IPS-NIHi7 (cell line): ENCODE data around the gene SERPINB13.
"Not testable (repeated sequence)": the region's sequence is repeated elsewhere in the genome, so short reads cannot be mapped to it uniquely, and the experiment has no call there.

Experiments used
- DNase-seq: peaks from one replicate; pipeline ENCODE4 v3.0.0; 2012; ENCODE audit warnings: mixed read lengths; ENCODE audit errors: extremely low spot score

Gene SERPINB13

DNA sequence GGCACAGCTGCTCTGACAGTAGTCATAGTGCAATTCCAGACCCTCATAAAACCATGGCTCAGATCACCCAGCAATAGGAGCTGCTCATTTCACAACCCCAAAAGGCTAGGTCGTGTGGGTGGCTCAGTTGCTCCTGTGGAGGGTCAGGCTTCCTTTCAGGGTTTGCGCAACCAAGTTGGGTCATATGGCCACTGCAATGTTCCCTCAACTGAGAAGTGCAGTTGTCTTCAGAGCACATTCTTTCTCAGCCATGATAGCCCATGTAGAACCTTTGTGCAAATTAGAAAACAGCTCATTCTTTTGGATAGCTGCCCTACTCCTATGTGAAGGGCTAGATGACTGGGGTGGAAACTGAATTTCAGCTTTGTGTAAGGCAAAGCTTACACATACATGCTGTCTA, 3.2 kb downstream of the SERPINB13 start:
- no peak for DNase-seq

DNA sequence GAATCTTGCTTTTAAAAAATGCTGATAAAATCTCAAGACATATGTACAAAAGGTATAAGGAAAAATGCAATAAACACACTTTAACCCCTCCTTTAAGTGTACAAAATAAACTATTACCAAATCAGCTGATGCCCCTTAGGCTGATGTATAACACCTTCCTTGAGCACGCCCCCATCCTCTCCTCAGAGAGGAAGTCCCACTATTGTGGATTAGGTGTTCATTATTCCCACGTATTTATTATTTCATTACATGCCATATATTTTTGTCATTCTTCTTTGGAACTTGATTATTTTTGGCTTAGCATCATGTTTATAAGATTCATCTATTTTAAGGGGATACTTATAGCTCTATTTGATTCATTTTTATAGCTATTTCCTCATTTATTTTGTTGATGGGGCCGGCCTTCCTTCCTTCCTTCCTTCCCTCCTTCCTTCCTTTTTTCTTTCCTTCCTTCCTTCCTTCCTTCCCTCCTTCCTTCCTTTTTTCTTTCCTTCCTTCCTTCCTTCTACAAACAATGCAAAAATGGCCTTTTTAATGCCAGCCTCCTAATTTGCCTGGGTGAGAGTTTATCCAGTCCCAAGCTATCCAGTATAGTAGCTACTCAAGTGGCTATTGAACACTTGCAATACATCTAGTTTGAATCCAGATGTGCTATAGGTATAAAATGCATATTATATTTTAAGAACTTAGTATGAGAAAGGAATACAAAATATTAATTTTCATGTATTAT, 4.0 kb downstream of the SERPINB13 start:
- no peak for DNase-seq

GRCh38 chr18:63591725-63592124, 4.6 kb downstream of the SERPINB13 start:
- DNase-seq: no peak

- no peak for DNase-seq
Measured at GRCh38 chr18:63592471-63592870, 5.3 kb downstream of the SERPINB13 start.

GRCh38 chr18:63596964-63597363, 9.8 kb downstream of the SERPINB13 start:
- no peak for DNase-seq

DNA sequence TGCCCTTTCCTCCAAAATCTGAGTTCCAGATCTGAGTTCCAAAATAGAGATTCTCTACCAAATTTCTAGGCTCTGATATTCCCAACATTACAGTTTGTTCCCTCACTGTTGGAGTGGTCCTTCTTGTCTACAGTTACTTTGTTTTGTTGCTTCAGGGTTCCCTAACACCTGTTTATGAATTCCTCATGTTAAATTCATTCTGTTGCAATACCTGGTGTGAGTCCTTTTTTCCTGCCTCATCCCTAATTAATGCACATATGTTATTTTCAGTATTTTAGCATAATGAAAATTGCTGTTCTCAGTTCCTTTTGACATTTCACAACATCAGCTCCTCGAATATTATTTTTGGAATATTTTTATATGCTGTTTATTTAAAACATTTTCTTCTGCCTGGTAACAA, 16.2 kb downstream of the SERPINB13 start:
- no peak for DNase-seq

GRCh38 chr18:63603772-63604171, 16.6 kb downstream of the SERPINB13 start:
- DNase-seq: no peak

DNA sequence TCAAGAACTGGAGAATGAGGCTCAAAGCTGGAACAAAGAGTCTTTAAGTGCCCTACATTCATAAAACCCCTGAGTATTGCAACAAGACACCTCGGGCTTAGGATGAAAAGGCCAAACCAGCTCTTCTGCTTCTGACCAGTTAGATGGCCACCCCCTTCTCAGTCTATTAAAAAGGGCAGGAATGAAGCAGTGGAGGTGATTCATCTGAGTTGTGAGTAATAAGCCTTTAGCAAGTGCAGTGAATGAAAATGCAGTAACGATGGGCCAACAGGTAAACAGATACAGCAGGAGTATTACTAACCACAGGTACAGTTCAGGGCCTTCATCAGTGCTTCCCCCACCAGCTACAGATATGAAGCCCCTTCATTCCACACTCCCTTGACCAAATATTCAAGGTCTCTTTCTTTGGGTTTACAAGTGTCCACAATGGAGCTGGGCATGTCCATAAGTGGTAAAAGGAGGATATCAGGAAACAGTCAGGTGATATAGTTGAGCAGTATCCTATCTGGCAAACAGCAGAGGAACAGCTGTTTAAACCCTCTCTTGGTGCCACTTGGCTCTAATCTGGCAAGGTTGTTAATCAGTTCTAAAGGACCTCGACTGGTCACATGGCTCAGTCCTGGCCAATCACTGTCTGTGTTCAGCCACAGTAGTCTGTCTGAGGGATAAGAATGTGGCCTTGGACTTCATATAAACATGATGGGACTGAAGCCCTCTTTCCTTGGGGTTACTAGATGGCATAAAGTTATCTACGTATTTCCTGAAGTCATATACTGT, 17.8 kb downstream of the SERPINB13 start:
- no peak for DNase-seq

DNA sequence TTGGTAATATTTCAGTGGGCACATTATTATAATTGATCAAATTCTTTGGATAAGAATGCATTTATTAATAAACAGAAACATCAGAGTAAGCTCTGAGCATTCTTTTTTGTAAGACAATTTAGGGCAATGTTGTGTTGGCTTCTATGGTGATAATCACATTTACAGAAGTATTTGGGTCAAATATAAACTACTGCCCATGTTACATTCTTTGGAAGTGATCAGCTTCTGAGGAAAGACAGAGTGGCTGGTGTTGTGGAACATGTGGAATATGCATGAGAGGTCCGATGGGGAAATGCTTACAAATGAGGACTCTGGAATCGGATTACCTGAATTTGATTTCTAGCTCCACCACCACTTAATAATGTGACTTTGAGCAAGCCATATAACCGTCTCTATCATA, 19.4 kb downstream of the SERPINB13 start:
- DNase-seq: no peak

DNA sequence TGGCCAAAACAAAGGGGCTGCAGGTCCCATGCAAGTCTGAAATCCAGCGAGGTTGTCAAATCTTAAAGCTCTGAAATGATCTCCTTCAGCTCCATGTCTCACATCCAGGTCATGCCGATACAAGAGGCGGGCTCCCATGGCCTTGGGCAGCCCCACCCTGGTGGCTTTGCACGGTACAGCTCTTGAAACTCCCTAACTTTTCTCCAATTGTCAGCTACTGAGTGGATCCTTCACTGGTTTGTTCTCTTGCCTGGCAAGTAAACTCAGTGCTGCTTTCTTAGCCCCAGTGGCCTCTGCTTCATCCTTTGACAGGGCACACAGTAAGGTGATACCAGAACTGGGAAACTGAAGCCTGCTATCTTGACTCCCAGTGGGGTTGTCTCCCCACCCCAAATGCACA, 26.3 kb downstream of the SERPINB13 start:
- no peak for DNase-seq

DNA sequence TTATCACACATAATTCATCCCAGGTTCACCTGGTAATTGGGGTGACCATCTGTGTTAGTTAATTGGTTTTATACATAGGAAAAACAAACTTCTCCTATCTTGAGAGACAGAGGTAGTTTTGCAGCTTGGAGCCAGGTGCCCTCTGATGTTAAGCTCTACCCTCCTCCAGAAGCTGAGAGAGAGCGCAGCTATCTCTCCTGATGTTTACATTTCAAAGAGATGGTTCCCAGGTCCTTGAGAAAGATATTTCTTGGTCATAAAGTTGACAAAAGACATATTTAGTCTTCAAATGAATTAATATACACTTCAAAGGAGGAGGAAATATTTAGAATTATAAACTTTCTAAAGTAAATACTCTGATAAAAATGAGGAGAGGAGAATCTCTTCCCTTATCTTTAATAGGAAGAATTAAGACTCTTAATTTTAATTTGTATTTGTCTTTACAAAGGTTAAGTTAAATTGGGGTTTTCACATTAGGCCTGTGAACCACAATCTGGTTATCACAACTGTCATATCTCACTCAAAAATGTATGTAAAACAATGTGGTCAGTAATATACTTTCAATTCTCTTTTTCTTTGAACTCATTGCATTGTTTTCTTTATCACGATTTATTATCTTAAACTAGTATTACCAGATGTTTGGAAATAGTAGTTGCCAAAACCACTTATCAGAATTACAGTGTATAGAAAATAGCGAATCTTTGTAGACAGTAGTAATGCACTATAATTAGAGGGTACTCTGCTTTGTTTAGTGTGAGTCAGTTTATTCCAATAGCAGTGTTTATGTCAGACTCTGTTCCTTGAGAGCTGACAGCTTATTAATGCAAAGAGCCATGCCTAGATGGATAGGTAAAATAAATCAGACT, 30.1 kb downstream of the SERPINB13 start:
- DNase-seq: no peak

DNA sequence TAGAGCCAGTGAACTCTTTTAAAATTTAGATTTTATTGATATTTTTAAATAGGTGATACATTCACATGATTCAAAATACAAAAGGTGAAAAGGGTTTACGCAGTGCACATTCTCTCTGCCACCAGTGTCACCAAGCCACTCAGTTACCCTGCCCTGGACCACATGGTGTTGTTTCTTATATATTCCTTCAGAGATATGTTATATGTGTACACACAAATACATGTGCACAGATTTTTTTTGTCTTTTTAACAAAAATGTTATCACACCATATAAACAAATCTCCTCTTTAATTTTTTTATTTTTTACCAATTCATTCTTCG, 30.7 kb downstream of the SERPINB13 start:
- DNase-seq: no peak

DNA sequence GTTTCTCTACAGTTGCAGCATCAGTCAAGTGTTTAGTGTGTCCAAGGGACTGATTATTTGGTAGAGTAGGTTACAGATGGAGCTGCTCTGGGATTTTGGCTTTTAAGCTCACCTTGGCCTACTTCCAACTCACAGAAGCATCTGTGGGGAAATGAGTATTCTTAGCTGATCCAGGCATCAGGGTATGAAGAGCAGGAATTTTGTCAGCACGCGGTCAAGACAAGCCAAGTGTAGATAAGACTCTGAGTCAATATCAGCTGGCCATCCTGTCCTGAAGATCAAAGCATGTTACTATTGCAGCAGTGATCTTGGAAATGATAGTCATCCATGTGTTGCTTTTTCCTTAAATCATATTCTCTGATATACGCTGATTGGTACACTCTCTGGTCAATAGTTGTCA, 32.5 kb downstream of the SERPINB13 start:
- no peak for DNase-seq

DNA sequence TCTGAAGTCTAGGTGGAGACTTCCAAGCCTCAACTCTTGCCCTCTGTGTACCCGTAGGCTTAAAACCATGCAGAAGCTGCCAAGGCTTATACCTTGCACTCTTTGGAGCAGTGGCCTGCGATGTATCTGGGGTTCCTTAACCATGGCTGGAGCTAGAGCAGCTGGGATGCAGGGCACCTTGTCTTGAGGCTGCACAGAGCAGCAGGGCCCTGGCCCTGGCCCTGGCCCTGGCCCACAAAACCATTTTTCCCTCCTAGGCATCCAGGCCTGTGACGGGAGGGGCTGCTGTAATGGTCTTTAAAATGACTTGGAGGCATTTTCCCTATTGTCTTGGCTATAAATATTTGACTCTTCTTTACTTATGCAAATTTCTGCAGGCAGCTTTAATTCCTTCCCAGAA, 37.7 kb downstream of the SERPINB13 start:
- no peak for DNase-seq

GRCh38 chr18:63626431-63626830, 39.3 kb downstream of the SERPINB13 start:
- DNase-seq: no peak

GRCh38 chr18:63627819-63628218, 40.7 kb downstream of the SERPINB13 start:
- DNase-seq: no peak

DNA sequence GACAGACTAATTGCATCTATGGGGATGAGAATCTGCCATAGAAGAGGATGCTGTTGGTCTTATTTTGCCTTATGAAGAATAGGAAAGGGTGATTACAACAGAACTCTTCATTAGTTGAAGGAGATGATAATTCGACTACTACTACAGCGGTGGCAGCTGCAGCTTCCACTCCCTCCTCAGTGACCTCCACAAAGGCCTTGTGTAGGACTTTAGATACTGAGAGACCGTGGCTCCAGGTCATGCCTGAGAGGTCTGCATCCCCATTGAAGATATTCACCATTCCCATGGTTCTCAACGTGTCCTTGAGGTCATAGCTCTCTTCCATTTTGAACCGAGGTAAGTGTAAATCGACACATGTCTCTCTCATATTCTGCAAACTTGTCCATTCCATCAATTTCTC, 50.6 kb downstream of the SERPINB13 start:
- DNase-seq: no peak

DNA sequence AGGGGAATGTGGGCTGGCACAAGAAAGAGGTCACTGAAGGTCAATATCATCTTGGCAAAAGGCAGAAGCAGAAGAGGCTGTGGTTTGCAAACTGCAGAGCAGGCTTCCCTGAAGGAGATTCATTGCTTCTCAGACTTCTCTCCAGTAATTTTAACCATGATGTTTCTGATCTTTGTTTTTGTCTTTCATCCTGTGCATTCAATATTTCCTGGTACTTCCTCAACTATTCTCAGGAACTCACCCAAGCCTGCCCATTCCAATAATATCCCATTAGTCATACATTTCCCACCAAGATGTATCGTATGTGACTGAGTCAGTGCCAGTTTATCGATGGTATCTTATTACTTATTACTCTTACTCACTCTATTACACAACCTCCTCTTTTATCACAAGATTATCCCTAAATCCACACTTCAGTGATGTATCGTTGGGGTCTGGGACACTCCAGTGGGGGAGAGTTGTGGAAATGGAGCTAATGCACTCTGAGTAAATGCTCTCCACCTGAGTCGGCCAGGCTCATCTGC, 54.1 kb downstream of the SERPINB13 start:
- DNase-seq: not testable (repeated sequence)

DNA sequence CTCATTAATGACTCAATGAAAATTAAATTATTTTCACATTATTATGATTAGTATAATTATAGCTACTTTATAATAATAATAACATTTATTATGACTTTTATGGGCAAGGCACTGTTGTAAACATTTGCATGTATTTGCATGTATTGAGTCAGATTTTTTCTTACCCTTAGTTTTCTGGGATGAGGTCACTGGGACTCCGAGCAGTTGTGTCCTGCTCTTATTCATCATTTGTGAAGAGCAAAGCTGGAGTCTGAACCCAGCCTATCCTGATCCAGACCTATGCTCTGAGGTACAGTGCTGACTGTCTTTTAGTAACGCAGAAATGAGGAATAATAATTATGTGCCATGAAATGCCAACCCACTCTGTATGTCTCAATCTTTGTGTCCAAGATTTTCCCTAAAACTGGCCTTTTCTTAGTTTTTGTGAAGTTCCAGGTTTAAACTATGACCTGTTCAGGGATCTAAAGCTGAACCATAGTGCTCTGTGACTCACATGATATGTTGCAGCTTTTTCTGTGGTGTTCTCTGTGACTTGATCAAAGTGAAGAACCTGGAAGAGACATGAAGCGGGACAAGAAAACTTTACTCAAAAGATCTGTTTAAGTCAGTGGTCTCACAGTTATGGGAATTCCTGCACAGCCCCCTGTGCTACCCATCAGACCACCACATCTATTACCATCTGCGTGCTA, 55.7 kb downstream of the SERPINB13 start:
- DNase-seq: not testable (repeated sequence)

GRCh38 chr18:63644142-63644541, 57.0 kb downstream of the SERPINB13 start, which contains the start of gene SERPINB4:
Gene SERPINB4, minus strand, starts transcription at chr18:63644256. Its CDS starts 679 bp downstream, at chr18:63643577.
- DNase-seq: not testable (repeated sequence)

- DNase-seq: not testable (repeated sequence)
Measured at GRCh38 chr18:63644694-63645093, 57.6 kb downstream of the SERPINB13 start.
